Liver (tissue), 9 donors: ENCODE data around the gene HIVEP3. TPM values are rescaled to one million over a fixed set of nuclear protein-coding genes. Genes with fewer than 3 reads are reported as not detected.
"Not testable (repeated sequence)": the region's sequence is repeated elsewhere in the genome, so short reads cannot be mapped to it uniquely, and the experiment has no call there.

ENCODE experiments used
- DNase-seq: peaks from one replicate; pipeline ENCODE4 v3.0.0-alpha.2; 2017; ENCODE audit warnings: low spot score
- H3K27ac ChIP-seq, 2 donors: one replicate each; pipeline ENCODE4 v1.7.0; 2013; ENCODE audit warnings: inconsistent platforms in 2 of 2, low read length in 2 of 2, control low read depth in 1 of 2, low read depth in 1 of 2, mild to moderate bottlenecking in 1 of 2
- H3K27me3 ChIP-seq, 4 donors: one replicate each; pipeline versions ENCODE4 v1.6.1 to v1.7.0; 2013; ENCODE audit warnings: low read length in 3 of 4, inconsistent platforms in 1 of 4, mild to moderate bottlenecking in 1 of 4, moderate library complexity in 1 of 4; ENCODE audit not compliant: control insufficient read depth in 4 of 4, insufficient read depth in 4 of 4
- H3K36me3 ChIP-seq, 4 donors: one replicate each; pipeline versions ENCODE4 v1.6.1 to v1.7.0; 2013; ENCODE audit warnings: low read length in 3 of 4, mild to moderate bottlenecking in 3 of 4, low read depth in 1 of 4, moderate library complexity in 1 of 4; ENCODE audit not compliant: control insufficient read depth in 4 of 4, insufficient read depth in 3 of 4
- H3K4me1 ChIP-seq, 4 donors: one replicate each; pipeline versions ENCODE4 v1.6.1 to v1.7.0; 2013; ENCODE audit warnings: low read length in 3 of 4, mild to moderate bottlenecking in 3 of 4, moderate library complexity in 1 of 4; ENCODE audit not compliant: control insufficient read depth in 4 of 4, insufficient read depth in 4 of 4
- H3K4me3 ChIP-seq, 3 donors: one replicate each; pipeline versions ENCODE4 v1.6.1 to v1.7.0; 2013; ENCODE audit warnings: low read length in 3 of 3, control low read depth in 1 of 3, low read depth in 1 of 3, mild to moderate bottlenecking in 1 of 3
- H3K9ac ChIP-seq, 2 donors: one replicate each; pipeline ENCODE4 v1.7.0; 2013; ENCODE audit warnings: low read length in 2 of 2, mild to moderate bottlenecking in 2 of 2, moderate library complexity in 2 of 2, control low read depth in 1 of 2, low read depth in 1 of 2
- H3K9me3 ChIP-seq, 4 donors: one replicate each; pipeline versions ENCODE4 v1.6.1 to v1.7.0; 2013; ENCODE audit warnings: low read length in 3 of 4; ENCODE audit not compliant: control insufficient read depth in 4 of 4
- FOXA2 ChIP-seq: IDR thresholded peaks from 2 replicates; pipeline ENCODE4 v1.6.1; 2016; ENCODE audit warnings: antibody characterized with exemption
- HNF4A ChIP-seq, 2 donors: conservative IDR thresholded peaks; 2 replicates each; pipeline ENCODE4 v1.6.1; 2016; ENCODE audit warnings: antibody characterized with exemption in 2 of 2, mild to moderate bottlenecking in 2 of 2
- JUND ChIP-seq, 2 donors: IDR thresholded peaks; 2 replicates each; pipeline ENCODE4 v1.6.1; 2016; ENCODE audit warnings: antibody characterized with exemption in 2 of 2
- MAX ChIP-seq: IDR thresholded peaks from 2 replicates; pipeline ENCODE4 v1.6.1; 2016; ENCODE audit warnings: antibody characterized with exemption
- RAD21 ChIP-seq, 2 donors: IDR thresholded peaks; 2 replicates each; pipeline ENCODE4 v1.6.1; 2016; ENCODE audit warnings: antibody characterized with exemption in 2 of 2, mild to moderate bottlenecking in 2 of 2
- REST ChIP-seq: IDR thresholded peaks from 2 replicates; pipeline ENCODE4 v1.6.1; 2016; ENCODE audit warnings: antibody characterized with exemption, mild to moderate bottlenecking
- RXRA ChIP-seq, 2 donors: IDR thresholded peaks; 2 replicates each; pipeline ENCODE4 v1.6.1; 2017 to 2018; ENCODE audit warnings: antibody characterized with exemption in 2 of 2, mild to moderate bottlenecking in 1 of 2
- TAF1 ChIP-seq: conservative IDR thresholded peaks from 2 replicates; pipeline ENCODE4 v1.6.1; 2016; ENCODE audit warnings: antibody characterized with exemption, mild to moderate bottlenecking
- ZBTB33 ChIP-seq: IDR thresholded peaks from 2 replicates; pipeline ENCODE4 v1.6.1; 2016; ENCODE audit warnings: antibody characterized with exemption
- WGBS: extraction: QIAGEN DNeasy Blood & Tissue Kit; methylation state at CpG from one replicate; pipeline ENCODE4 v1.1.7; 2013; 5-methylcytosine and 5-hydroxymethylcytosine counted together
- polyA plus RNA-seq, 2 donors: library from polyadenylated mRNA; stranded (reverse) in 1 of 2; unstranded in 1 of 2; fragments of 200-250 nt in 1 of 2; fragments of >200 nt in 1 of 2; fragmentation: Nextera tagmentation in 1 of 2; extraction: Ambion mirVana in 1 of 2; gene quantifications; one replicate each; pipeline versions ENCODE4 v1.2.1 to v1.2.3, GENCODE V29; 2013 to 2015
- total RNA-seq, 2 donors: library from RNA; depleted of rRNA; stranded (reverse); fragments of >200 nt; gene quantifications; one replicate each; pipeline ENCODE4 v1.2.3, GENCODE V29; 2014
- donor health status: healthy.
- donor health status: healthy.
- donor health status: healthy.
- donor health status: healthy.
- donor health status: healthy.

Gene HIVEP3
- total and polyA plus RNA-seq, 4 donors, result 0.93 to 1.6 (median 1.4) TPM

- no peak for TF ChIP-seq REST
Observed at GRCh38 chr1:41952208-41952607, 33.5 kb upstream of the HIVEP3 start (continued).

- 92% methylated on average over 3 of the region's 3 CpGs for WGBS
- H3K36me3 ChIP-seq, H3K27me3 ChIP-seq, H3K27ac ChIP-seq, DNase-seq, H3K4me1 ChIP-seq, H3K9ac ChIP-seq, H3K4me3 ChIP-seq, H3K9me3 ChIP-seq: not testable (repeated sequence)
Observed at GRCh38 chr1:41951492-41951891, 32.8 kb upstream of the HIVEP3 start.

- Histone ChIP-seq H3K27ac (no peak overlapping the region), H3K9ac (no peak overlapping the region), H3K27me3 (no peaks in the 10 kb centered on the region), H3K36me3 (no peaks in the 10 kb centered on the region), H3K9me3 (no peaks in the 10 kb centered on the region), H3K4me3 (no peak overlapping the region), H3K4me1 (peaks cover 0 to 10% (median 0%) of the 10 kb centered on the region in 4 donors)
- TF ChIP-seq JUND (IDR thresholded peaks at IDR 0.05), result no peak
- no peak for TF ChIP-seq HNF4A (conservative IDR thresholded peaks at IDR 0.05)
- no peak for TF ChIP-seq RAD21 (IDR thresholded peaks at IDR 0.05)
- no peak for TF ChIP-seq RXRA (IDR thresholded peaks at IDR 0.05)
- no peak for TF ChIP-seq TAF1
- TF ChIP-seq MAX, result no peak
- no peak for DNase-seq
- 71% methylated on average over 1 of the region's 1 CpG for WGBS
Observed at GRCh38 chr1:41950820-41951219, 32.1 kb upstream of the HIVEP3 start.

- peak; percentile 34 for TF ChIP-seq FOXA2
- peak; percentile 31 for TF ChIP-seq MAX
- TF ChIP-seq RAD21 (IDR thresholded peaks at IDR 0.05), result peak in 1 of 2 donors; percentile 20
- peak; percentile 33 for TF ChIP-seq ZBTB33
- peak in 1 of 2 donors; percentile 89 for TF ChIP-seq JUND (IDR thresholded peaks at IDR 0.05)
- TF ChIP-seq HNF4A (conservative IDR thresholded peaks at IDR 0.05), result peak in 1 of 2 donors; percentile 95
- TF ChIP-seq RXRA (IDR thresholded peaks at IDR 0.05), result peak in 1 of 2 donors; percentile 83
- H3K9ac ChIP-seq, H3K27ac ChIP-seq, H3K4me3 ChIP-seq, H3K36me3 ChIP-seq, DNase-seq, H3K9me3 ChIP-seq, H3K27me3 ChIP-seq: not testable (repeated sequence)
- peaks cover 0 to 10% (median 0%) of the 10 kb centered on the region in 4 donors for H3K4me1 ChIP-seq
- WGBS, result 48% methylated on average over 10 of the region's 10 CpGs
Observed at GRCh38 chr1:41945946-41946345, 27.2 kb upstream of the HIVEP3 start.
